Measurements from ENCODE around the gene SAPCD1.
"Not testable (repeated sequence)": the region's sequence is repeated elsewhere in the genome, so short reads cannot be mapped to it uniquely, and the experiment has no call there.

The SAPCD1 gene

DNA sequence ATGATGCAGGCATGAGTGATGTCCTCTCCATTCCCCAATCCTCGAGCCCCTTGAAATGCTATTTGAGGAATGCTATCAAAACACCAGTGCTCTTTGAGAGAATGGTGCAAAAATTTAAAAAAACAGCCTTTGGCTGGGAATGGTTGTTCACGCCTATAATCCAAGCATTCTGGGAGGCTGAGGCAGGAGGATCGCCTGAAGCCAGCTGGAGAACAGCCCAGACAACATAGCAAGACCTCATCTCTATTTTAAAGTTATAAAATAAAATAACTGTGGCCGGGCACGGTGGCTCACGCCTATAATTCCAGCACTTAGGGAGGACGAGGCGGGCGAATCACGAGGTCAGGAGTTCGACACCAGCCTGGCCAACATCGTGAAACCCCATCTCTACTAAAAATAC is 37.3 kb downstream of the SAPCD1 start:
- Histone ChIP-seq H3K27me3 (ENCODE audit: insufficient read depth, low read length) (no peaks in the 10 kb centered on the region), H3K27ac (ENCODE audit: low read length) (no peak overlapping the region), H3K4me1 (ENCODE audit: insufficient read depth, low read length) (no peaks in the 10 kb centered on the region), H3K9me3 (ENCODE audit: insufficient read depth, low read depth, low read length) (no peaks in the 10 kb centered on the region), H3K9ac (ENCODE audit: low read depth, low read length) (no peak overlapping the region), H3K4me3 (ENCODE audit: low read length) (no peak overlapping the region), H3K36me3 (ENCODE audit: insufficient read depth, low read depth, low read length) (peaks cover 52% of the 10 kb centered on the region; the same call in 1 of the 2 replicates)

DNA sequence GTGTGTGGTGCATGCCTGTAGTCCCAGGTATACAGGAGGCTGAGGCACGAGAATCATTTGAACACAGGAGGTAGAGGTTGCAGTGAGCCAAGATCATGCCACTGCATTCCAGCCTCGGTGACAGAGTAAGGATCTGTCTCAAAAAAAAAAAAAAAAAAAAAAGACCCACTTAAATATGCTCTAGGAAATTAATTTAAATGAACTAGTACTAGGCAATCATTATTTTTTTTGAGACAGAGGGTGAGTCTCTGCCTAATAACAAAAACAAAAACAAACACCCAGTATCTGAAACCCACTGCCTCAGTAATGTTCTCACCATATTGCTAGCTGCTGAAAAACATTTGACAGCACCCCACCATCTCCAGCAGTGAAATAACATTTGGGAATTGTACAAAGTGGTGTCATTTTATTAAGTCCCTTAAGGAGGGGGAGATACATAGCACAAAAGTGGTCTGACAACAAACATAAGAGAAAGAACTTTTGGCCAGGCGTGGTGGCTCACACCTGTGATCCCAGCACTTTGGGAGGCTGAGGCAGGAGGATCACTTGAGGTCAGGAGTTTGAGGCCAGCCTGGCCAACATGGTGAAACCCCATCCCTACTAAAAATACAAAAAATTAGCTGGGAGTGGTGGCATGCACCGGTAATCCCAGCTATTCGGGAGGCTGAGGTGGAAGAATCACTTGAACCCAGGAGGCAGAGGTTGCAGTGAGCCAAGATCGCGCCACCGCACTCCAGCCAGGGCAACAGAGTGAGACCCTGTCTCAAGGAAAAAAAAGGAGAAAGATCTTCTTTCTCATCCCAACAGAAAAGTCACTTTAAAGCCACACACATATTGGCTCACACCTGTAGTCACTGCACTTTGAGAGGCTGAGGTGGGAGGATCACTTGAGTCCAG is 38.8 kb downstream of the SAPCD1 start:
- H3K27ac ChIP-seq (ENCODE audit: low read length); H3K4me1 ChIP-seq (ENCODE audit: insufficient read depth, low read length); H3K4me3 ChIP-seq (ENCODE audit: low read length); H3K9me3 ChIP-seq (ENCODE audit: insufficient read depth, low read depth, low read length); H3K27me3 ChIP-seq (ENCODE audit: insufficient read depth, low read length); H3K9ac ChIP-seq (ENCODE audit: low read depth, low read length): not testable (repeated sequence)
- H3K36me3 ChIP-seq (ENCODE audit: insufficient read depth, low read depth, low read length) = peaks cover 52% of the 10 kb centered on the region; the same call in 1 of the 2 replicates

DNA sequence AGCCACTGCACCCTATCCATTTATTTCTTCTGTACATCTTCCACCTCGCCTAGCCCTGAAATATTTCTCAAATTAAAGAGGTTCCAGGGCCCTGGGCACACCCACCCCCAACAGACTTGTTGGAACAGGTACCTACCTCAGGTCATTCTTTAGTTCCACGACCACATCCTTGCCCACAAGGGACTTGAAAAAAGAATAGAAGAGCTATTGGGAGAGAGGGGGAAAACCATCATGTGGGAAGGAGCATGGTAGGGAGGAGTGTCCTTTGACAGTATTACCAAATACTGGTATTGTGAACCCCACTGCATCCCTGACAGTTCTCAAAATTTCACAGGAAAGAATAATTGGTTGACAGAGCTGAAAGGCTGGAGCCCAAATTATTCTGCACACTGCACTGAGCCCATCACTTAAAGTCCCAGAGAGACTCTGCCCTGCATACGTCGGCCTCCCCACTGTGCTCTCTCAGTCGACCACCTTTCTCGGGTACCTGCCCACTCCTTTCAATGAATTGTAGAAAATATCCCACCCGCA is 43.5 kb downstream of the SAPCD1 start:
- peak overlapping the region; percentile 96 for H3K4me3 ChIP-seq (ENCODE audit: low read length)
- H3K36me3 ChIP-seq (ENCODE audit: insufficient read depth, low read depth, low read length) = peaks cover 21% of the 10 kb centered on the region; the same call in 1 of the 2 replicates
- H3K4me1 ChIP-seq (ENCODE audit: insufficient read depth, low read length) = peaks cover 5% of the 10 kb centered on the region
- no peaks in the 10 kb centered on the region for H3K9me3 ChIP-seq (ENCODE audit: insufficient read depth, low read depth, low read length)
- peak overlapping the region; percentile 85 for H3K27ac ChIP-seq (ENCODE audit: low read length)
- no peaks in the 10 kb centered on the region for H3K27me3 ChIP-seq (ENCODE audit: insufficient read depth, low read length)
- H3K9ac ChIP-seq (ENCODE audit: low read depth, low read length) = peak overlapping the region; percentile 98

DNA sequence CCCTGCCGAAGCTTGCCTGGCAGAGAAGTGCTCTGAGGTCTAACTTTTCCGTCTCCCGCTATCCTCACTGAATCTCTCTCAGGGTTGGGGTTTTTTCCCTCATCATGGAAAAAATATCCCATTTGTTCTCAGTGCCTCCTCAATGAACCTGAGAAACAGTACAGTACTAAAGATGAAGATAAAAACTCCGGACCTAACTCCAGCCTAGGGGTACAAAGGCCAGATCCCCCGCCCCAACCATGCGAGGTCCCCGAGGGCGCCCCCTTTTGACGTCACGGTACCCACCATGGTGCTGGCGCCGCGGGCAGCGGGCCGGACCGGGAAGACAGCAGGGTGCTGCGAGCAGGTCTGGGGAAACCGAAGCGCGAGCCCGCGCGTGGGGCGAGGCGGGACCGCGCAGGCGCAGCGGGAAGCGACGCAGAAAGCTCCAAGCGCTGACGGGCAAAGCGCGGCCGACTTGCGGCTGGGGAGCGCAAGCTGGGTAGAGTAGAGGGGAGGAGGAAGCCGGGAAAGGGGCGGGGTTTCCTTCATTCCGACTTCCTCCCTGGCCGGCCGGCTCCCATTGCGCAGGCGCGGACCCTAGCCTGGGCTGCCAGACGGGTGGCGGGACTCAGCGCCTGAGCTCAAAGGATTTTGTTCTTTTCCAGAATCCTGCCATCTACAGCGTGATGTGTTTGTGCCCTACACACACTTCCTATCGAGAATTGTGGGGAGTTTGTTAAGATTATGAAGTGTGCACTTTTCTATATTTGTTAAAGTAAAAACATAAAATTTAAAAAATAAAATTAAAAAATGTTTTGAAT is 44.2 kb downstream of the SAPCD1 start, which contains the start of gene LSM2:
TSS of gene LSM2 (minus strand) at position 497 of the 803 bp plus-strand sequence. CDS start at position 288, 209 bp downstream.
- Histone ChIP-seq H3K9me3 (ENCODE audit: insufficient read depth, low read depth, low read length) (no peaks in the 10 kb centered on the region), H3K27me3 (ENCODE audit: insufficient read depth, low read length) (no peaks in the 10 kb centered on the region), H3K4me1 (ENCODE audit: insufficient read depth, low read length) (peaks cover 5% of the 10 kb centered on the region), H3K27ac (ENCODE audit: low read length) (peak within 1 kb of the TSS; percentile 85), H3K9ac (ENCODE audit: low read depth, low read length) (peak within 1 kb of the TSS; percentile 98), H3K36me3 (ENCODE audit: insufficient read depth, low read depth, low read length) (peaks cover 15% of the 10 kb centered on the region; the same call in 1 of the 2 replicates), H3K4me3 (ENCODE audit: low read length) (peak within 1 kb of the TSS; percentile 96)

DNA sequence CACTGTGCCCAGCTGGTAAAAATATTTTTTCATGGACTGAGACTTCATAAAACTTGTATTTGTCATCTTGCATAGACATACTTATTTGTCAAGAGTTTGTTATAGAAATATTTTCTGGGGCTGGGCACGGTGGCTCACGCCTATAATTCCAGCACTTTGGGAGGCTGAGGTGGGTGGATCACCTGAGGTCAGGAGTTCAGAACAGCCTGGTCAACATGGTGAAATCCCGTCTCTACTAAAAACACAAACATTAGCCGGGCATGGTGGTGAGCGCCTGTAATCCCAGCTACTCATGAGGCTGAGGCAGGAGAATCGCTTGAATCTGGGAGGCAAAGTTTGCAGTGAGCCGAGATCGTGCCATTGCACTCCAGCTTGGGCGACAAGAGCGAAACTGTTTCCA is 46.1 kb downstream of the SAPCD1 start:
- H3K27ac ChIP-seq (ENCODE audit: low read length); H3K9me3 ChIP-seq (ENCODE audit: insufficient read depth, low read depth, low read length); H3K36me3 ChIP-seq (ENCODE audit: insufficient read depth, low read depth, low read length); H3K9ac ChIP-seq (ENCODE audit: low read depth, low read length); H3K27me3 ChIP-seq (ENCODE audit: insufficient read depth, low read length); H3K4me1 ChIP-seq (ENCODE audit: insufficient read depth, low read length); H3K4me3 ChIP-seq (ENCODE audit: low read length): not testable (repeated sequence)

DNA sequence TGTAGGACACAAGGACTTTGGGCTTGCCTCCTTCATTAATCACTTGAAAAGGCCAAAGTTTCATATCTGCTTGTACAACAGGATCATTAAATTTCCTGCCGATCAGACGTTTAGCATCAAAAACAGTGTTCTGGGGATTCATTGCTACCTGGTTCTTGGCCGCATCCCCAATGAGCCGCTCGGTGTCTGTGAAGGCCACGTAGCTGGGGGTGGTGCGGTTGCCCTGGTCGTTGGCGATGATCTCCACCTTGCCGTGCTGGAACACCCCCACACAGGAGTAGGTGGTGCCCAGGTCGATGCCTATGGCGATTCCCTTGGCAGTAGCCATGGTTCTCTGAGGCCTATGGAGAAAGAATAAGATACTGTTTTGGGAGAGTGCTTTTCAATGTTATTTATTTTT is 49.2 kb downstream of the SAPCD1 start:
- H3K4me3 ChIP-seq (ENCODE audit: low read length) = no peak overlapping the region
- H3K9ac ChIP-seq (ENCODE audit: low read depth, low read length) = no peak overlapping the region
- no peaks in the 10 kb centered on the region for H3K9me3 ChIP-seq (ENCODE audit: insufficient read depth, low read depth, low read length)
- H3K27me3 ChIP-seq (ENCODE audit: insufficient read depth, low read length) = no peaks in the 10 kb centered on the region
- H3K4me1 ChIP-seq (ENCODE audit: insufficient read depth, low read length) = peaks cover 4% of the 10 kb centered on the region; the same call in 1 of the 2 replicates
- H3K36me3 ChIP-seq (ENCODE audit: insufficient read depth, low read depth, low read length) = no peaks in the 10 kb centered on the region
- no peak overlapping the region for H3K27ac ChIP-seq (ENCODE audit: low read length)

DNA sequence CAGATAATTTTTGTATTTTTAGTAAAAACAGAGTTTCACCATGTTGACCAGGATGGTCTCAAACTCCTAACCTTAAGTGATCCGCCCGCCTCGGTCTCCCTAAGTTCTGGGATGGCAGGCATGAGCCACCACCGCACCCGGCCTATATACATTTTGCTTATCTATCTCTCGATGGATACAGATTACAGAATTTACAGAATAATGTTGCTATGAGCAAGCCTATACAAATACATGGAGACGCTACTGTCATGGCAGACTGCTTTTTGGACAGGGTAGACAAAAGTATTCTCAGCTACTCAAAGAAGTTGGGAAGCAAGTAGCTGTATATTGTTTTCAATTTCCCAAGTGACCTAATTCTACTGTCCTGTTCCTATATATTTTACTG is 51.0 kb downstream of the SAPCD1 start:
- H3K36me3 ChIP-seq (ENCODE audit: insufficient read depth, low read depth, low read length) = no peaks in the 10 kb centered on the region
- H3K9me3 ChIP-seq (ENCODE audit: insufficient read depth, low read depth, low read length) = no peaks in the 10 kb centered on the region
- no peak overlapping the region for H3K27ac ChIP-seq (ENCODE audit: low read length)
- peak overlapping the region; percentile 56 for H3K4me3 ChIP-seq (ENCODE audit: low read length)
- H3K9ac ChIP-seq (ENCODE audit: low read depth, low read length) = peak overlapping the region; percentile 71; the same call in 1 of the 2 replicates
- H3K27me3 ChIP-seq (ENCODE audit: insufficient read depth, low read length) = no peaks in the 10 kb centered on the region
- H3K4me1 ChIP-seq (ENCODE audit: insufficient read depth, low read length) = peaks cover 7% of the 10 kb centered on the region; the same call in 1 of the 2 replicates
